ENCODE results near the gene CEMIP.
"Not testable (repeated sequence)": the region's sequence is repeated elsewhere in the genome, so short reads cannot be mapped to it uniquely, and the experiment has no call there.

CEMIP gene

DNA sequence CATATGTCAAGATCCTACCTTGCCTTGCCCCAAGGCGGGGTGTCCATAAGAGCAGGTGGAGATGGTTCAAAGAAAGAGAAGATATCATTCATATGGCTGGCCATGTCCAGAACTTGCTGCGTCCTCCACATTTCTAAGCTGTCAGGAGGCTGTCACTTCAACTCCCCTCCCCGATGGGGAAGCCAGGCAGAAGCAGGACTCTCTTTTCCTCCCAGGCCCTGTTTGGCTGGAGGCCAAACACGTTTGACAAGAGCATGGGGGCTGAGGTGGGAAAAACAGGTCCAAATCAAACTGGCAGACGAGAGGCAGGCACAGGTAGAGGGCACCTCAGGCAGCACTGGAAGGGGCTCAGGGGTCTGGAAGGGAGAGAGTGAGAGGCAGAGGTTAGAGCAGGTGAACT, 172.8 kb downstream of the CEMIP start:
- Histone ChIP-seq H3K9me3 (ENCODE audit: control insufficient read depth, low read length) (no peaks in the 10 kb centered on the region), H3K4me3 (ENCODE audit: extremely low read depth, insufficient read depth, low read length, poor library complexity, severe bottlenecking) (no peak overlapping the region), H3K36me3 (ENCODE audit: control insufficient read depth, insufficient read depth, low read length) (peaks cover 29% of the 10 kb centered on the region), H3K4me1 (ENCODE audit: control insufficient read depth, insufficient read depth, low read length, poor library complexity, severe bottlenecking) (peaks cover 19% of the 10 kb centered on the region), H3K27ac (ENCODE audit: low read depth, low read length, severe bottlenecking) (no peak overlapping the region)
- 88 to 100% methylated on average over 3 to 4 of the region's 5 CpGs for WGBS, 2 experiments (ENCODE audit: insufficient coverage in 2 of 2)

DNA sequence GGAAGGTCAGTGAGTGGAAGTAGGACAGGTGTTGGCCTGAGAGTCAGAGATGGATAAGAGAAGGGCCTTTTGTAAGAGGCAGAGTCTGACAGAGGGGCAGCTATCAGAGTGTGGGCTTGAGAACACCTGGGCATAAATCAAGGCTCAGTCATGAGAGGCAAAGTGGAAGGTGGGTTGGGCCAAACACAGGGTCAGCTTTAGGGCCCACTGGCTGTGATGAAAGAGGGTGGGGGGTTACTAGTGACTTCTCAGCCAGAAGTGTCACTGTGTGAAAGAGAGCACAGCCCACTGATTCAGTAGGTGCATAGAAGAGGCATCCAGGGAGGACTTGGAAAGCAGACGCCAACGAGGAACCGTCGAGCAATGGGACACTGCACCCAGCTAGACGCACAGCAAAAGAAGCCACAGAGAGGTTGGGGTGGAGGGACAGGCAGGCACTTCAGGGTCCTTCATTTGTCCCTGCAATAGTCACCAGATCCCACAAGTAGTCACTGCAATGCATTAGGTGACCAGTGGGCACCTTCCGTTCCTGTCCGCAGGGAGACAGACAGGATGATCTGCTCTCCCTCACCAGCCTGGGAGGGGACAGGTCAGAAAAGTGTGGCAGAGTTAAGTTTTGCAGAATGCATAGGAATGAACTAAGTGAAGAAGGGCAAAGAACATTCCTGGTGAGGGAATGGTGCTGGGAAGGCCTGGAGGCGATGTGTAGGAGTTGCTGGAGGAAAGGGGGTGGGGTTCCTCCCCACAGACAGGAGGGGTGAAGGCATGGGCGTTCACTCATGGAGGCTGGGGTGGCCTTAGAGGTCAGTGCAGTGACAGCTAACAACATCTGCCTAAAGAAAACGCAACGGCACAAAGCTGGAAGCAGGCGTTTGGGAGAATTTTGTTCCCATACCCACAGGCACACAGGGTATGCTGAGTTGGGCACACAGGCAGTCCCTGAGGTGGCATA, 174.1 kb downstream of the CEMIP start:
- Histone ChIP-seq H3K27ac (ENCODE audit: low read depth, low read length, severe bottlenecking) (no peak overlapping the region), H3K9me3 (ENCODE audit: control insufficient read depth, low read length) (no peaks in the 10 kb centered on the region), H3K36me3 (ENCODE audit: control insufficient read depth, insufficient read depth, low read length) (peaks cover 21% of the 10 kb centered on the region), H3K4me1 (ENCODE audit: control insufficient read depth, insufficient read depth, low read length, poor library complexity, severe bottlenecking) (peaks cover 19% of the 10 kb centered on the region), H3K4me3 (ENCODE audit: extremely low read depth, insufficient read depth, low read length, poor library complexity, severe bottlenecking) (no peak overlapping the region)
- WGBS, 2 experiments (ENCODE audit: insufficient coverage in 2 of 2), result 97% methylated on average over 11 to 12 of the region's 12 CpGs

DNA sequence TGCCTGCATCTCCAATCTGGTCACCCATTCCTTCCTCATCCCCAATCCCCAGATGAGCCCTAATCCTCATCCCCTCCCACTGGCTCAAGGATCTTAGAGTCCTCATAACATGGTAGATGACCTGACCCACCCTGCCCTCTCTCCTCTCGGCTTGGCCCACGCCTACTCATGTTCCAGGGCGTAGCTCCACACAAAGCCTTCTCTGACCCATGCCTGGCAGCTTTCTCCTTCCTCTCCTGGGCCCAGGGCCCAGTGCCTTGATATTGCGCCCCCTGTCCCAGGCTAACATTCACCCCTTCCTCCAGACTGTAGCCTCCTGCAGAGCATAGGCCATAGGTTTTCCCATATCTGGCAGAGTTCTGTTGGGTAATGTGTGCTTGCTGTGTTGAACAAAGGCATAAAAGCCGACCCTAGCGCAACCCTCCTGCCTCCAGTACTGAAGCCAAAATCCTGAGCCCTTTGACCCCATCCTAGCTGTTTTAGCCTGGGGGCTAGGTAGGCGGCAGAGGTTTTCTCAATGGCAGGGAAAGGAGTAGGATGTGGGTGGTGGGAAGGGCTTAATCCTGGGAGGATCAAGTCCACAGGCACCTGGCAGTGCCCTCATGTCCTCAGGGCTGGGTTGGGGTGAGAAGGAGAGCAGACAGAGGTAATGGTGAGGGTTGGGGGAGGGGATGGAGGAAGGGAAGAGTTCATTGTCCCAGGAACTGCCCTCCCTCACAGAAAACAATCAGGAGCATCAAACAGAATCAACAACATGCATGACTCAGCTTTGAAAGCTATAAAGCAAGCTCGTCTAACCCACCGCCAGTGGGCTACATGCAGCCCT, 175.0 kb downstream of the CEMIP start:
- Histone ChIP-seq H3K27ac (ENCODE audit: low read depth, low read length, severe bottlenecking) (peak overlapping the region; percentile 16), H3K9me3 (ENCODE audit: control insufficient read depth, low read length) (no peaks in the 10 kb centered on the region), H3K4me3 (ENCODE audit: extremely low read depth, insufficient read depth, low read length, poor library complexity, severe bottlenecking) (no peak overlapping the region), H3K4me1 (ENCODE audit: control insufficient read depth, insufficient read depth, low read length, poor library complexity, severe bottlenecking) (peaks cover 19% of the 10 kb centered on the region), H3K36me3 (ENCODE audit: control insufficient read depth, insufficient read depth, low read length) (peaks cover 16% of the 10 kb centered on the region)
- WGBS, 2 experiments (ENCODE audit: insufficient coverage in 2 of 2), result 71 to 98% methylated on average over 5 to 7 of the region's 9 CpGs

DNA sequence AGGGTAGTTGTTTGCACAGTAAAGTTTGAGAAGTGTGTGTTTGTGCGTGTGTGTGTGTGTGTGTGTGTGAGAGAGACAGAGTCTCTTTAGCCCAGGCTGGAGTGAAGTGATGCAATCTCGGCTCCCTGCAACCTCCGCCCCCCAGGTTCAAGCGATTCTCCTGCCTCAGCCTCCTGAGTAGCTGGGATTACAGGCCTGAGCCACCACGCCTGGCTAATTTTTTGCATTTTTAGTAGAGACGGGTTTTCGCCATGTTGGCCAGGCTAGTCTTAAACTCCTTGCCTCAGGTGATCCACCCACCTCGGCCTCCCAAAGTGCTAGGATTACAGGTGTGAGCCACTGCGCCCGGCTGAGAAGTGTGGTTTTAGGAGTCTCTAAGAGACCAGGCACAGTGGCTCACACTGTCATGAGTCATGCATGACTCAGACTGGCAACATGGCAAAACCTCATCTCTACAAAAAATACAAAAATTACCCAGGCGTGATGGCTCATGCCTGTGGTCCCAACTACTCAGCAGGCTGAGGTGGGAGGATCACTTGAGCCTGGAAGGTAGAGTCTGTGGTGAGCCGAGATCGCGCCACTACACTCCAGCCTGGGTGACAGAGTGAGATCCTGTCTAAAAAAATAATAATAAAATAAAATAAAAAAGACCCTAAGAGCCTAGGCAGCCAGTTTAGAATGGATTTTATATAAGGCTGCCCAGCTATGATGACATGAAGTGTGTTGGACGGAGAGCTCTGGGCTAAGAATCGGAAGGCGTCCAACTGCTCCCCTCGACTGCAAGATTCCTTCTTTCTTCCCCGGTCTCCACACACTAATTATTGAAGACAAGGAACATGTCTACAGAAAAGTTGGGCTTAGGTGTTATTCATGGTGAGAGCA, 176.6 kb downstream of the CEMIP start:
- WGBS, 2 experiments (ENCODE audit: insufficient coverage in 2 of 2), result 94% methylated on average over 9 to 10 of the region's 19 CpGs
- H3K4me3 ChIP-seq (ENCODE audit: extremely low read depth, insufficient read depth, low read length, poor library complexity, severe bottlenecking); H3K9me3 ChIP-seq (ENCODE audit: control insufficient read depth, low read length); H3K36me3 ChIP-seq (ENCODE audit: control insufficient read depth, insufficient read depth, low read length); H3K27ac ChIP-seq (ENCODE audit: low read depth, low read length, severe bottlenecking): not testable (repeated sequence)
- H3K4me1 ChIP-seq (ENCODE audit: control insufficient read depth, insufficient read depth, low read length, poor library complexity, severe bottlenecking), result peaks cover 19% of the 10 kb centered on the region

DNA sequence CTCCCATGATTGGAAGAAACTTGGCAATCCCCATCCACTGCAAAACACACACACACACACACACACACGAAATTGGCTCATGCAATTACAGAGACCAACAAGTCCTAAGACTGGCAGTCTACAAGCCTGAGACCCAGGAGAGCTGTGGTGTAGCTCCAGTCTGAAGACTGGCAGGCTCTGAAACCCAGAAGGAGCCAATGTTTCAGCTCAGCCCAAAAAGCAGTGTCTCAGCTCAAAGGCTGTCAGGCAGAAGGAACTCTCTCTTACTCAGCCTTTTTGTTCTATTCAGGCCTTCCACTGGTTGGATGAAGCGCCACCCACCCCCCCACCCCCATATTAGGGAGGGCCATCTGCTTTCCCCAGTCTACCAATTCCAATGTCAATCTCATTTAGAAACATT, 178.4 kb downstream of the CEMIP start:
- H3K27ac ChIP-seq (ENCODE audit: low read depth, low read length, severe bottlenecking), result no peak overlapping the region
- H3K4me3 ChIP-seq (ENCODE audit: extremely low read depth, insufficient read depth, low read length, poor library complexity, severe bottlenecking), result no peak overlapping the region
- 75 to 83% methylated on average over 1 of the region's 2 CpGs for WGBS, 2 experiments (ENCODE audit: insufficient coverage in 2 of 2)

DNA sequence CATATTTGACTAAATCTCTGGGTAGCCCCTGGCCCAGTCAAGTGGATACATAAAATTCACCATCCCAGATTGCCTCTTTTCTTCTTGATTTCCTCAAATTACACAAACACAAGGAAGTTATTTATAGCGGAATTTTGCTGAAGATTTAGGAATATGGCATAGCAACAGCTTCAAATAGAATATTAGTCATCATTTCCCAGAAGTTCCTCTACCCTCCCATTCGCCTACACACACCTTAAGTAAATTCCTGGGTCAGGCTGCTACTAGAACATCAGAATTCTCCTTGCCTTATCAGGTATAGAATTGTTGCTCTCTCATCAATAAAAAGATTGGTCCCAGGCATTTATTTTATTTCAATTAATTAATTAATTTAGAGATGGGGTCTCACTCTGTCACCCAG, 178.8 kb downstream of the CEMIP start:
- Histone ChIP-seq H3K4me1 (ENCODE audit: control insufficient read depth, insufficient read depth, low read length, poor library complexity, severe bottlenecking) (peaks cover 19% of the 10 kb centered on the region), H3K36me3 (ENCODE audit: control insufficient read depth, insufficient read depth, low read length) (peaks cover 4% of the 10 kb centered on the region), H3K4me3 (ENCODE audit: extremely low read depth, insufficient read depth, low read length, poor library complexity, severe bottlenecking) (no peak overlapping the region), H3K9me3 (ENCODE audit: control insufficient read depth, low read length) (no peaks in the 10 kb centered on the region), H3K27ac (ENCODE audit: low read depth, low read length, severe bottlenecking) (no peak overlapping the region)
- 100% methylated on average over 1 of the region's 2 CpGs; no CpG with 5 or more reads in 1 of the 2 experiments for WGBS, 2 experiments (ENCODE audit: insufficient coverage in 2 of 2)

More for the DNA sequence above, 178.4 kb downstream of the CEMIP start:
- H3K4me1 ChIP-seq (ENCODE audit: control insufficient read depth, insufficient read depth, low read length, poor library complexity, severe bottlenecking), result peaks cover 19% of the 10 kb centered on the region
- no peaks in the 10 kb centered on the region for H3K9me3 ChIP-seq (ENCODE audit: control insufficient read depth, low read length)
- peaks cover 4% of the 10 kb centered on the region for H3K36me3 ChIP-seq (ENCODE audit: control insufficient read depth, insufficient read depth, low read length)

DNA sequence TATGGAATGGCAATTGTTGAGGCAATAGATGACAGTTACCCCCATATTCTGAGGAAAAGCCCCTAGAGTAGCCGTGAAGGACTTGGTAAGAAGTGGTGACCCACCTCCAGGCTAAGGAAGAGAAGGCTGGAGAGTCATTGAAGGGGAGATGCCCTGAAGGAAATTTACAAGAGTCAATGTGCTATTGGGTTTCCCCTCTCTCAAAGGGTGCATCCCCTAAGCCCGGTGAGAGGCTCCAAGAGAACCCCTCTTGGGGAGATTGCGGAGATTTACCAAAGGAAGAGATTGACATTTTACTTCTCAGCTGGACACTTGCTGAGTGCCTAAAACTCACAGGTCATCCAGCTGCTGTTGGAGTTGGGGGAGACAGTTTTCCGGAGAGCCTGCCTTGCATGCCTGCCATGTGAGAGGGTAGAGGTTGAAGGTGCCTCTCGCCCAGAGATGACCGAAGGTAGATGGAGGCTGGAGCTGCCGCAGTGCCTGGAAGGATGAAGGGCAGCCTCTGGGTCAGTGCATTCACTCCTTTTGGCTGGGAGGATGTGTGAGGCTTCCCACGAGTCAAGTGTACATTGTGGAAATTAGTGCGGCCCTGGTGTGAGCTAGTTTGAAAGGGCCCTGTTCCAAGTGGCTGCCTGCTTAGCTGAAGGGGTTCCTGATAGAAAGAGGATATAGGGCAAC, 179.8 kb downstream of the CEMIP start:
- 91 to 94% methylated on average over 5 to 9 of the region's 9 CpGs for WGBS, 2 experiments (ENCODE audit: insufficient coverage in 2 of 2)
- H3K36me3 ChIP-seq (ENCODE audit: control insufficient read depth, insufficient read depth, low read length), result peaks cover 4% of the 10 kb centered on the region
- H3K4me3 ChIP-seq (ENCODE audit: extremely low read depth, insufficient read depth, low read length, poor library complexity, severe bottlenecking), result no peak overlapping the region
- no peak overlapping the region for H3K27ac ChIP-seq (ENCODE audit: low read depth, low read length, severe bottlenecking)
- H3K9me3 ChIP-seq (ENCODE audit: control insufficient read depth, low read length), result no peaks in the 10 kb centered on the region
- H3K4me1 ChIP-seq (ENCODE audit: control insufficient read depth, insufficient read depth, low read length, poor library complexity, severe bottlenecking), result peaks cover 19% of the 10 kb centered on the region

DNA sequence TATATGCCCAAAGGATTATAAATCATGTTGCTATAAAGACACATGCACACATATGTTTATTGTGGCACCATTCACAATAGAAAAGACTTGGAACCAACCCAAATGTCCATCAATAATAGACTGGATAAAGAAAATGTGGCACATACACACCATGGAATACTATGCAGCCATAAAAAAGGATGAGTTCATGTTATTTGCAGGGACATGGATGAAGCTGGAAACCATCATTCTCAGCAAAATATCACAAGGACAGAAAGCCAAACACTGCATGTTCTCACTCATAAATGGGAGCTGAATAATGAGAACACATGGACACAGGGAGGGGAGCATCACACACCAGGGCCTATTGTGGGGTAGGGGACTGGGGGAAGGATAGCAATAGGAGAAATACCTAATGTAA, 186.3 kb downstream of the CEMIP start:
- not testable (repeated sequence) for H3K36me3 ChIP-seq (ENCODE audit: control insufficient read depth, insufficient read depth, low read length); H3K4me3 ChIP-seq (ENCODE audit: extremely low read depth, insufficient read depth, low read length, poor library complexity, severe bottlenecking); H3K9me3 ChIP-seq (ENCODE audit: control insufficient read depth, low read length); H3K27ac ChIP-seq (ENCODE audit: low read depth, low read length, severe bottlenecking)
- H3K4me1 ChIP-seq (ENCODE audit: control insufficient read depth, insufficient read depth, low read length, poor library complexity, severe bottlenecking), result peaks cover 15% of the 10 kb centered on the region

DNA sequence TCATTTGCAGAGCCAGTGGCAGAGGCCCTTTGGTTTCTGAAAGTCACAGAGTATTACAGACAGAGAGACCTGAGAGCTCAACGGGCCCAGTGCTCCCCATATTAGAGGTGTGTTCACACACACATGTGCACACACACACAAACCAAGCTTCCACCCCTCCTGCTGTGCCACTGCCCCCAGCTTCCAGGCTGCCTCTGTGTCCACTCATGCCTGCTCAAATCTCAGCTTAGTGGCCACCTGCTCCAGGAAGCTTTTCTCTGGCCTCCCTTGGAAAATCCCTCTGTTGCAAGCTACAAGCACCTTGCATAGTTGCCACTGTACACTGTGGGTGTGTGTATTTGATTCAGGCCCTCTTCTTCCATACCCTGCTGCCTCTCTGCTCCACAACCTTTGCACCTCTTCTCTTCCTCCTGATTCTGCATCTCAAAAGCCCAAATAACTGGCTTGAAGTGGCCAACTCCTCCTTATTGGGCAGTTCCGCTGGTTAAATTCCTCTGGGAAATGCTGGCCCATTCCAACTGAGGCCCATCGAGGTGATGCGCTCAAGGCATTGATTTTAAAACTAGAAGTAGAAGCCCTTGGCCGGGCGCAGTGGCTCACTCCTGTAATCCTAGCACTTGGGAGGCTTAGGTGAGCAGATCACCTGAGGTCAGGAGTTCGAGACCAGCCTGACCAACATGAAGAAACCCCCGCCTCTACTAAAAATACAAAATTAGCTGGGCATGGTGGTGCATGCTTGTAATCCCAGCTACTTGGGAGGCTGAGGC, 187.4 kb downstream of the CEMIP start:
- Histone ChIP-seq H3K4me3 (ENCODE audit: extremely low read depth, insufficient read depth, low read length, poor library complexity, severe bottlenecking) (no peak overlapping the region), H3K27ac (ENCODE audit: low read depth, low read length, severe bottlenecking) (peak overlapping the region; percentile 85), H3K9me3 (ENCODE audit: control insufficient read depth, low read length) (no peaks in the 10 kb centered on the region), H3K4me1 (ENCODE audit: control insufficient read depth, insufficient read depth, low read length, poor library complexity, severe bottlenecking) (peaks cover 15% of the 10 kb centered on the region), H3K36me3 (ENCODE audit: control insufficient read depth, insufficient read depth, low read length) (peaks cover 8% of the 10 kb centered on the region)
- WGBS, 2 experiments (ENCODE audit: insufficient coverage in 2 of 2), result 76 to 92% methylated on average over 3 to 6 of the region's 8 CpGs
